Left cardiac atrium (tissue), 2 donors: ENCODE results near the gene TSPAN7. TPM values are rescaled to one million over a fixed set of nuclear protein-coding genes. Genes with fewer than 3 reads are reported as not detected.

Source experiments
- total RNA-seq, 2 donors: library from RNA; stranded (reverse); fragmentation: NEBNext Ultra II Directional; extraction: Animal tissue kit (Norgen Biotek cat#: 25700); gene quantifications; one replicate each; pipeline ENCODE4 v1.2.1, GENCODE V29; 2021
- donor health status: DM: no; HTN: yes; CAD: no; lungs with severe emphysema.
- donor health status: DM: yes; HTN: yes; CAD: no.

Gene TSPAN7
- total RNA-seq, 2 donors from 2014 or later, result 73.0 to 96.3 TPM

Other genes with a start within 250 kb of the TSPAN7 start
- 10 to 100 TPM in 1 of 2 donors, 1 to 10 TPM in 1; 5.9 to 12.4 TPM for gene RPGR, start 234.0 kb upstream of the TSPAN7 start, total RNA-seq
- under 1 TPM; 0.32 to 0.58 TPM for gene OTC, start 208.9 kb upstream of the TSPAN7 start, total RNA-seq
- 10 to 100 TPM; 30.8 to 34.4 TPM for gene MID1IP1, start 239.9 kb downstream of the TSPAN7 start, total RNA-seq